GM19238 (cell line): ENCODE results near the gene KLK2.

Experiments used
- DNase-seq: peaks from one replicate; pipeline ENCODE4 v3.0.0; 2011; ENCODE audit warnings: low spot score; ENCODE audit not compliant: insufficient read length

Gene KLK2

DNA sequence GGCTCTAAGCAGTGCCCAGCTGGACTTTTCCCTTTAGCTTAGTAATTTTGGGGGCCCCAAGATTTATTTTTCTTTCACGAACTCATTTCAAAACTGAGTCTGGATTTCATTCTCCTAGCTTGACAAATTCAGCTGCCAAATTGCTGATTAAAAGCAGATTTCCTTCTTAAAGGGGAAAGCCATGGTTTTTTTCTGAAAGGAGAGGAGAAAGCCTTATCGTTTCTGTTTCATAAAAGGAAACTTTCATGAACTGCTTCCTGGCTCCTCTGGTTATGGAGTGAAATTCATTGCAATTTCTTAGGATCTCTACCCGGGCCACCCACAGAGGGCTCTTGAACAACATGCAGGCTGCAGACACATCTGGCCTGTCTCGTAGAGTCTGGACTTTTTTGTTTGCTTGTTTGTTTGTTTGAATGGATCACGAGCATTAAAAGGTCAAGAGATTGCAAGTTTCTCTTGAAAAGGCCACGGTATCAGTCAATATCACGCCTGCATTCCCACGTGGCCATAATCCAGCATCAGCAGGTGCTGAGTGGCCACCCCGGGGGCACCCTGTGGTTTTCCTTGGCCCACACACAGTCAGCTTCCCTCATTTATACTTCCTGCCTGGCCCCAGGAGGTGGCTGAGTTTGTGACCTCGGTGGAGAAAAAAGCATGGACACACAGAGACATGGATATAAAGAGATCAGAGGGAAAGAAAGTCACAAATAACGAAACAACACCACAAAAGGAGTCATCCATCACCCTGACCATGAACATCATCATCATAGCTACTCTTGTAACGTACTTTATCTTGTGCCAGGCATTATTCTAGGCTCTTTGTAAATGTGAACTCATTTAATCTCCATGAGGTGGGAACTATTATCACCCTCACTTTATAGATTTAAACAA is 48.4 kb downstream of the KLK2 start:
- DNase-seq = no peak

DNA sequence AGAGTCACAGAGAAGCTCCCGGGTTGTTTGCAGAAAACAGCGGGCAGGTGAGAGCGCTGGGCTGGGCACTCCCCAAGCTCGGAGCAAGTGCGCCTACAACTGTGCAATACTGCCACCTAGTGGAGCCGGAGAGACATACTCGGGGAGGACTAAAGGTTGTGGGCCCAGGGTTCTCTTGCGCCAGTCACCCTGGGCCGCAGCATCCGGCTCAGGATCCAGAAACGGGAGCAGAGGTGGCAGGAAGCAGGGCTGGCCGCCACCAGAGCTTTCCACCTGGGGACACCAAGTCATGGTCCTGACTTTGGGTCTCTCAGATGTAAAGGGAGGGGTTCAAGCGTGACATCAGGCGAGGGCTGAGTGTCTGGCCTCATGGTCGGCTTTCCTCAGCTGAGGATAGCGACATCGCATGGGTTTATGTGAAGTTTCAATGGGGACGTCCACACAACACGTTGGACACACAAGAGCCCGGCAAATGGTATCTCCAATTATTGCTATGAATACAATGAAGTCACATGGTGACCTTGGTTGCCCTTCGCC is 49.1 kb downstream of the KLK2 start:
- peak; percentile 81 for DNase-seq

- DNase-seq = no peak
Observed at GRCh38 chr19:50924586-50924985, 51.3 kb downstream of the KLK2 start.

DNA sequence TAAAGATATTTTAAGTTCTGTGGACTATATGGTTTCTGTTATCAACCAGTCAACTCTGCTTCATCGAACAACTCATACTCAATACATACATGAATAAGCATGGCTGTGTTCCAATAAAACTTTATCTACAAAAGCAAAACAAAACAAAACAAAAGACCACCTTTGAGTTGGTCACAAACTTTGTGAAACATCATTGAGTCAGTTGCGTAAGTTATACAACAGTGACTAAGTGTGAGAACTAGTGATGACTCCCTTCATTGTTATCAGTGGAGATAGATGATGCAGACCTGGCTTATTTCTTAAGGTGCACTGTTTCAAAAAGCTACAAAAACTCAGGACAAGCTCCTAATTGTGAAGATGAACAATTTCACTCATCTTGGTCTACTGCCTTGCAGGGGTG is 52.5 kb downstream of the KLK2 start:
- no peak for DNase-seq

GRCh38 chr19:50926144-50926543 is 52.9 kb downstream of the KLK2 start:
- no peak for DNase-seq

DNA sequence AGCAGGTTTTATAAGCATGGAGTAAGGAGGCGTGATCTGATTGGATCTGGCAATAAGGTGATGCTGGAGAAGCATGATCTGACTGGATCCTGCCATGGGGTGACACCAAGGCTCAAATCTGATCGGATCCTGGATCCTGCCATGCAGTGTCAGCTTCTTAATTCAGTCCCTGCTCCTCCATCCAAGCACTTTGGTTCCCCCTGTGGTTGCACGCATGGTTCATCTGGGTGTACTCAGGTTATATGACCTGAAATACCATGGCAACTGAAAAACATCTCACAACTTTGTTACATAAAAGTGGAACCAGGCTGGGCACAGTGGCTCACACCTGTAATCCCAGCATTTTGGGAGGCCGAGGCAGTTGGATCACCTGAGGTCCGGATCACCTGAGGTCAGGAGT is 55.6 kb downstream of the KLK2 start:
- no peak for DNase-seq
